Mesenteric fat pad (tissue), 1 donor: ENCODE data around the gene OR4P4. TPM values are rescaled to one million over a fixed set of nuclear protein-coding genes. Genes with fewer than 3 reads are reported as not detected.

Experiments used
- DNase-seq: peaks from one replicate; pipeline ENCODE4 v3.0.0-alpha.2; 2020; ENCODE audit warnings: low spot score
- long read RNA-seq: library from polyadenylated mRNA; unstranded; transcript quantifications from one replicate; pipeline ENCODE4 v2.0.0, GENCODE V29; 2020
- total RNA-seq: library from RNA; stranded (reverse); fragmentation: NEBNext Ultra II Directional; extraction: Animal tissue kit (Norgen Biotek cat#: 25700); gene quantifications from one replicate; pipeline ENCODE4 v1.2.1, GENCODE V29; 2021
- donor health status: DM: yes; HTN: yes; CAD: no.

OR4P4 gene
- total RNA-seq = not detected
- long read RNA-seq = 0 reads

GRCh38 chr11:55634813-55635212 is at the start of gene OR4P4:
OR4P4 (plus strand) TSS chr11:55635113.
- no peak for DNase-seq

DNA sequence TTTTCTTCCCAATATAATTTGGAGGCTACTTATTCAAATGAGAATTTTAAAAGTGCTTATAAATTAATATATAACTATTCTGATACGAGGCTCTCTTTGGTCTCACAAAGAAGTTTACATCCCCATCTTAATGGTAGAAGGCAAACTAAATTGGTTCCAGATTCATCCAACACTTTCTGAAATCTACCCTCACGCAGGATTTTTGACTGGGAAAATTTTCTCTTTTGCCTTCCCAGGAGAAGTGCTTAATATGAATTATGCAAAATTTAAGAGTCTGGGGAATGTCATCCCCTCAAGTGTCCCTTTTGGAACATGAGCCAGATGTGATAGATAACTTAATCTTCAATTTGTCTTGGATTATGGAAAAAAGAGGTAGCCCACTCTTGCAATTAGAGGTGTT is 27.4 kb upstream of the OR4P4 start, which contains the start of gene OR4C11:
OR4C11 (minus strand) TSS at position 101 of the 400 bp plus-strand sequence. CDS start 3,272 bp downstream, outside the sequence.
- no peak for DNase-seq

DNA sequence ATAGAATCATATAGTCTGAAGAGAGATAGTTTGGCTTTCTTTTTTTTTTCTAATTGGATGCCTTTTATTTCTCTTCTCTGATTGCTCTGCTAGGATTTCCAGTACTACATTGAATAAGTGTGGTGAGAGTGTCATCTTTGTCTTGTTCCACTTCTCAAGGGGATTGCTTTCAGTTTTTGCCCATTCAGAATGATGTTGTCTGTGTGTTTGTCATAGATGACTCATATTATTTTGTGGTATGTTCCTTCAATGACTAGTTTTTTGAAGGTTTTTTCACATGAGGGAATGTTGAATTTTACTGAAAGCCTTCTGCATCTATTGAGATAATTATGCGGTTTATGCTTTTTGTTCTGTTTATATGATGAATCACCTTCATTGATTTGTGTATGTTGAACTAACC is 10.4 kb upstream of the OR4P4 start:
- no peak for DNase-seq

- no peak for DNase-seq
Measured at GRCh38 chr11:55648027-55648426, 13.1 kb downstream of the OR4P4 start, which contains the start of gene OR4S2. OR4S2 (plus strand) TSS chr11:55648327; CDS start chr11:55650904, 2,577 bp downstream.

DNA sequence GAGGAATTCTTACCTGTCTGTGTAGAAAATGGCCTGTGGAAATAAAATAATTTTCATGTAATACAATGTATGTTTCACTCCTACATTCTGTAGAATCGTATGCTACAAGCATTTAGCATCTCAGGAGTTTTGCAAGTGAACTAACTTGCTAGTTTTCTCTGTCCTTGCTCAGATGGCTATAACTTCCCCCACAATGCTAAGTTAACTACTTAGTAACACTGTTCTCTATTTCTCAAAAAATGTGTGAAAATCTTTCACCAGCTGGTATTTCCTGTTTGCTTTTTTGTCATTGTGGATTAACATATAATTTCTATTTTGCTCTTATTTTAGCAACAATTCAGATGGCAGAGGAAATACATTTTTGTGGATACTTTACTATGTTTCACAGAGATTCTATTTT is 17.6 kb downstream of the OR4P4 start:
- no peak for DNase-seq

- no peak for DNase-seq
Measured at GRCh38 chr11:55655096-55655495, 20.2 kb downstream of the OR4P4 start.

DNA sequence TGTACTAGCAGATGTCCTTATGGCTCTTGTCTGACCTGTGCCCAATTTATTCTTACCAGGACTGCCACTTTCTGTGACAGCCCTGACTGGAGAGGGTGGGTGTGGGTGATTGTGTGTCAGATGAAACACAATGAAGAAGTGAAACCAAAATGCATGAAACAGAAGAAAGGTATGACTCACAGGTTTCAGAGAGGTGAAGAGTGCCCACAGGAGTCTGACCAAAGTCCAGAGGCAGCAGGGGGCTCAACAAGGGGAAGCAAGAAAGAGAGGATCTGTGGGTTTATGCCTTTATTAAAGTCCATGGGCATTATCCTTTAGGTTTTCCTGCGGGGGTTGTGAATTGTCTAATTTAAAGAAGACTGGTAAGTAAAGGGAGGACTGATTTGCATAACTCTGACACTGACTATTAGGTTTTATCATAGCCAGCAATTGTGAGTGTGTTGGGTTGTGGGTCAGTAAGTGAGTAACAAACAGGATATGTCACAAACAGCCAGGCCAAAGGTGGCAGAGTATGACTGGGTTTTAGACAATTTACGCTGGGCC is 23.2 kb downstream of the OR4P4 start:
- no peak for DNase-seq

- DNase-seq = no peak
Measured at GRCh38 chr11:55658608-55659007, 23.7 kb downstream of the OR4P4 start.

DNA sequence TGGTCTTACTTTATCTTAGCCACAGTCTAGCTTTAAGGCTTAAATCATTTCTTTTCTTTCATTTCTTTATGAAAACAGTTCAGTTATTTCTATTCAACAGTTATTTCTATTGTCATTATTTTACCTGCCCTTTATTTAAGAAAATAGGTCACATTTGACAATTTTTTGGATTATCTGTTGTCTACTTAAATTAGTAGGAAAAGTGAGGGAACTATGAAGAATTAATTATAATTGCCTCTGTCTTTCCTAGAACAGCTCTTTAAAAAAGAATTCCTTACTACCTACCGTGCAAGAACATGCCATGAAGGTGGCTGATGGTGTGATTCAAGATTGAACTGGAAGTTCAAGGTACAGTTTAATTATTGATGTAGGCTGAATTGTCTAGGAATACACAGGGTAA is 27.0 kb downstream of the OR4P4 start, which contains the start of gene OR4C6:
OR4C6 (plus strand) TSS at position 301 of the 400 bp plus-strand sequence. CDS start 2,966 bp downstream, outside the sequence.
- DNase-seq = no peak

- DNase-seq = no peak
Measured at GRCh38 chr11:55669376-55669775, 34.5 kb downstream of the OR4P4 start.

GRCh38 chr11:55673860-55674259 is 38.9 kb downstream of the OR4P4 start:
- DNase-seq = no peak

Other genes starting within 250 kb of the OR4P4 start
- gene OR4C15, start 80.6 kb upstream of the OR4P4 start, total RNA-seq = not detected
- not detected for gene OR4C16, start 63.0 kb upstream of the OR4P4 start, total RNA-seq
- not detected for gene OR4C11, start 27.5 kb upstream of the OR4P4 start, total RNA-seq
- not detected for gene OR4S2, start 13.2 kb downstream of the OR4P4 start, total RNA-seq
- not detected for gene OR4C6, start 27.1 kb downstream of the OR4P4 start, total RNA-seq
- not detected for gene OR5D13, start 138.3 kb downstream of the OR4P4 start, total RNA-seq
- gene OR5D14, start 160.4 kb downstream of the OR4P4 start, total RNA-seq = not detected
- not detected for gene OR5L1, start 176.3 kb downstream of the OR4P4 start, total RNA-seq
- gene OR5D18, start 184.5 kb downstream of the OR4P4 start, total RNA-seq = not detected
- gene OR5L2, start 192.1 kb downstream of the OR4P4 start, total RNA-seq = not detected
- not detected for gene OR5D16, start 203.6 kb downstream of the OR4P4 start, total RNA-seq
- gene TRIM51, start 248.2 kb downstream of the OR4P4 start, total RNA-seq = not detected